Stimulated activated CD4-positive, alpha-beta T cell treated with anti-CD3 and anti-CD28 coated beads, Interleukin-15, amount 100 ng/mL, for 48 hours (primary cell): ENCODE data around the gene GMFB.

Experiments used
- DNase-seq, 2 donors: peaks; one replicate each; pipeline ENCODE4 v3.0.0-alpha.2; 2020; ENCODE audit warnings: low read depth in 2 of 2

The GMFB gene

GRCh38 chr14:54490445-54491175, 1.8 kb upstream of the GMFB start:
- DNase-seq: no peak

GRCh38 chr14:54489731-54490444, 1.1 kb upstream of the GMFB start:
- no peak for DNase-seq

- DNase-seq: no peak
Measured at GRCh38 chr14:54489318-54489683, 521 bp upstream of the GMFB start.

- DNase-seq: peak in 1 of 2 donors; percentile 11
Measured at GRCh38 chr14:54488318-54488645, 498 bp downstream of the GMFB start.

GRCh38 chr14:54487771-54488170, 1.0 kb downstream of the GMFB start:
- DNase-seq: no peak

GRCh38 chr14:54486685-54487084, 2.1 kb downstream of the GMFB start:
- no peak for DNase-seq

GRCh38 chr14:54483846-54484245, 4.9 kb downstream of the GMFB start:
- DNase-seq: no peak

GRCh38 chr14:54483073-54483745, 5.6 kb downstream of the GMFB start:
- DNase-seq: no peak

- DNase-seq: no peak
Measured at GRCh38 chr14:54481695-54482094, 7.1 kb downstream of the GMFB start.

GRCh38 chr14:54480830-54481562, 7.8 kb downstream of the GMFB start:
- no peak for DNase-seq

GRCh38 chr14:54478636-54479215, 10.1 kb downstream of the GMFB start:
- no peak for DNase-seq

- DNase-seq: no peak
Measured at GRCh38 chr14:54475911-54476310, 12.9 kb downstream of the GMFB start.

GRCh38 chr14:54475187-54475899, 13.4 kb downstream of the GMFB start:
- DNase-seq: no peak

GRCh38 chr14:54474232-54474793, 14.5 kb downstream of the GMFB start:
- no peak for DNase-seq

GRCh38 chr14:54472315-54472714, 16.5 kb downstream of the GMFB start:
- no peak for DNase-seq

- no peak for DNase-seq
Measured at GRCh38 chr14:54471641-54472040, 17.1 kb downstream of the GMFB start.

GRCh38 chr14:54470701-54471100, 18.1 kb downstream of the GMFB start:
- no peak for DNase-seq

GRCh38 chr14:54467280-54467679, 21.5 kb downstream of the GMFB start:
- DNase-seq: no peak

- DNase-seq: no peak
Measured at GRCh38 chr14:54465654-54466053, 23.1 kb downstream of the GMFB start.

GRCh38 chr14:54462048-54462447, 26.7 kb downstream of the GMFB start:
- no peak for DNase-seq

- DNase-seq: no peak
Measured at GRCh38 chr14:54459106-54459505, 29.7 kb downstream of the GMFB start.
